H1 (cell line): ENCODE results near the gene SEMA3B. TPM values are rescaled to one million over a fixed set of nuclear protein-coding genes. Genes with fewer than 3 reads are reported as not detected.

Experiments
- ATF2 ChIP-seq: IDR thresholded peaks from 2 replicates; pipeline ENCODE4 v1.6.1; 2012; ENCODE audit warnings: low read length, inconsistent platforms
- CBX8 ChIP-seq: fragments of 300-800, 300-1000 bp; sonication (generic); IDR thresholded peaks from 2 replicates; pipeline ENCODE4 v1.7.1; 2016; ENCODE audit warnings: low read depth, low read length, borderline replicate concordance
- CEBPB ChIP-seq: IDR thresholded peaks from 2 replicates; pipeline ENCODE4 v1.6.1; 2012; ENCODE audit warnings: low read depth, low read length
- E2F6 ChIP-seq: IDR thresholded peaks from 2 replicates; pipeline ENCODE4 v1.6.1; 2012; ENCODE audit warnings: inconsistent platforms
- EP300 ChIP-seq, 2 experiments: IDR thresholded peaks; 1 replicate in 1 of 2; 2 replicates in 1 of 2; pipeline ENCODE4 v1.6.1; 2011 to 2012; ENCODE audit warnings: low read depth in 2 of 2, low read length in 2 of 2, mild to moderate bottlenecking in 2 of 2, borderline replicate concordance in 1 of 2, inconsistent platforms in 1 of 2, moderate library complexity in 1 of 2
- HDAC2 ChIP-seq, 2 experiments: fragments of 300-600 bp in 1 of 2; sonication (generic) in 1 of 2; IDR thresholded peaks; 2 replicates each; pipeline ENCODE4 v1.6.1; 2011 to 2012; ENCODE audit warnings: low read depth in 2 of 2, low read length in 2 of 2, mild to moderate bottlenecking in 2 of 2, moderate library complexity in 2 of 2, borderline replicate concordance in 1 of 2, inconsistent platforms in 1 of 2
- KDM4A ChIP-seq: IDR thresholded peaks from one replicate; pipeline ENCODE4 v1.7.1; 2012; ENCODE audit warnings: low read depth, mild to moderate bottlenecking, moderate library complexity, low read length, inconsistent platforms; ENCODE audit not compliant: severe bottlenecking
- NANOG ChIP-seq: IDR thresholded peaks from 2 replicates; pipeline ENCODE4 v1.6.1; 2011; ENCODE audit warnings: low read length, low read depth, mild to moderate bottlenecking, inconsistent platforms; ENCODE audit not compliant: insufficient read depth, poor library complexity, severe bottlenecking
- PHF8 ChIP-seq: fragments of 200-600 bp; sonication (generic); conservative IDR thresholded peaks from 2 replicates; pipeline ENCODE4 v1.7.1; 2012; ENCODE audit warnings: low read depth, mild to moderate bottlenecking, inconsistent platforms, low read length, moderate library complexity
- RAD21 ChIP-seq, 2 experiments: IDR thresholded peaks in 1 of 2; conservative IDR thresholded peaks in 1 of 2; 2 replicates each; pipeline ENCODE4 v1.6.1; 2011; ENCODE audit warnings: low read depth in 2 of 2, low read length in 2 of 2, improper control_type of control experiment in 1 of 2, inconsistent platforms in 1 of 2, mild to moderate bottlenecking in 1 of 2, moderate library complexity in 1 of 2
- RFX5 ChIP-seq: IDR thresholded peaks from 2 replicates; pipeline ENCODE4 v1.6.1; 2011; ENCODE audit warnings: low read depth, low read length, improper control_type of control experiment, borderline replicate concordance
- SAP30 ChIP-seq: fragments of 300-600 bp; sonication (generic); IDR thresholded peaks from 2 replicates; pipeline ENCODE4 v1.7.1; 2012; ENCODE audit warnings: low read length, moderate library complexity, mild to moderate bottlenecking, inconsistent platforms; ENCODE audit not compliant: insufficient read depth, insufficient replicate concordance
- polyA plus RNA-seq, 7 experiments: library from polyadenylated mRNA; depleted of rRNA in 3 of 7; stranded (reverse) in 5 of 7; unstranded in 2 of 7; fragments of >200 nt in 5 of 7; fragments of 200-250 nt in 2 of 7; gene quantifications; 1 replicate in 5 of 7; 2 replicates in 1 of 7; 4 replicates in 1 of 7; pipeline versions ENCODE4 v1.2.1 to v1.2.3, GENCODE V29; 2011 to 2013; ENCODE audit warnings: missing spikeins in 2 of 7, mixed read lengths in 2 of 7
- total RNA-seq: library from RNA; stranded (reverse); fragmentation: NEBNext Ultra II Directional; extraction: Animal tissue kit (Norgen Biotek cat#: 25700); gene quantifications from 2 replicates; pipeline ENCODE4 v1.2.1, GENCODE V29; 2021
- TF ChIP-seq, protein P1 (sequence below): IDR thresholded peaks from 2 replicates; pipeline ENCODE4 v1.6.1; 2011; ENCODE audit warnings: low read length, improper control_type of control experiment
- TF ChIP-seq, protein P2 (sequence below): IDR thresholded peaks from 2 replicates; pipeline ENCODE4 v1.6.1; 2012; ENCODE audit warnings: inconsistent platforms

The SEMA3B gene
- total and polyA plus RNA-seq, 2 of the 8 experiments (the other 6 are each of a cell fraction or from before 2014, with no cell fraction given): 3.0 to 4.7 TPM

GRCh38 chr3:50274371-50275104, 5.6 kb downstream of the SEMA3B start (continued):
- TF ChIP-seq CEBPB (no peak), EP300 (IDR thresholded peaks at IDR 0.05; ENCODE audit: borderline replicate concordance in 1 of 2, low read depth in 2 of 2, low read length in 2 of 2) (no peak), KDM4A (no peak), ATF2 (peak; percentile 95), E2F6 (peak; percentile 58), CBX8 (no peak), PHF8 (no peak), SAP30 (no peak), HDAC2 (IDR thresholded peaks at IDR 0.05; ENCODE audit: borderline replicate concordance in 1 of 2, low read depth in 2 of 2, low read length in 2 of 2) (0 out of 4 replicates have a peak, but pooled peaks of 1 of the 2 experiments have one; percentile 14), RFX5 (no peak), RAD21 (IDR thresholded peaks at IDR 0.05 in 1 of 2, conservative IDR thresholded peaks at IDR 0.05 in 1 of 2; ENCODE audit: low read depth in 2 of 2, low read length in 2 of 2) (peak; percentile 37 to 57), NANOG (peak; percentile 40)
- TF ChIP-seq, protein P1, sequence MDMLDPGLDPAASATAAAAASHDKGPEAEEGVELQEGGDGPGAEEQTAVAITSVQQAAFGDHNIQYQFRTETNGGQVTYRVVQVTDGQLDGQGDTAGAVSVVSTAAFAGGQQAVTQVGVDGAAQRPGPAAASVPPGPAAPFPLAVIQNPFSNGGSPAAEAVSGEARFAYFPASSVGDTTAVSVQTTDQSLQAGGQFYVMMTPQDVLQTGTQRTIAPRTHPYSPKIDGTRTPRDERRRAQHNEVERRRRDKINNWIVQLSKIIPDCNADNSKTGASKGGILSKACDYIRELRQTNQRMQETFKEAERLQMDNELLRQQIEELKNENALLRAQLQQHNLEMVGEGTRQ: no peak
- TF ChIP-seq, protein P2, sequence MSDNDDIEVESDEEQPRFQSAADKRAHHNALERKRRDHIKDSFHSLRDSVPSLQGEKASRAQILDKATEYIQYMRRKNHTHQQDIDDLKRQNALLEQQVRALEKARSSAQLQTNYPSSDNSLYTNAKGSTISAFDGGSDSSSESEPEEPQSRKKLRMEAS: peak; percentile 31; the same call in 1 of the 2 replicates
